Renal cortex interstitium (tissue), 11 donors: ENCODE data around the gene PANK1. TPM values are rescaled to one million over a fixed set of nuclear protein-coding genes. Genes with fewer than 3 reads are reported as not detected.

ENCODE experiments used
- DNase-seq, 11 donors: peaks; one replicate each; pipeline ENCODE4 v3.0.0-alpha.2; 2013; ENCODE audit warnings: low read depth in 9 of 11, low spot score in 4 of 11; ENCODE audit errors: extremely low read depth in 1 of 11
- polyA plus RNA-seq, 3 donors: library from polyadenylated mRNA; unstranded; fragments of 120-200 nt; gene quantifications; one replicate each; pipeline ENCODE4 v1.2.1, GENCODE V29; 2013; ENCODE audit not compliant: insufficient read length in 3 of 3

PANK1 gene
- polyA plus RNA-seq, 3 donors = 42.0 to 47.4 (median 43.6) TPM

DNA sequence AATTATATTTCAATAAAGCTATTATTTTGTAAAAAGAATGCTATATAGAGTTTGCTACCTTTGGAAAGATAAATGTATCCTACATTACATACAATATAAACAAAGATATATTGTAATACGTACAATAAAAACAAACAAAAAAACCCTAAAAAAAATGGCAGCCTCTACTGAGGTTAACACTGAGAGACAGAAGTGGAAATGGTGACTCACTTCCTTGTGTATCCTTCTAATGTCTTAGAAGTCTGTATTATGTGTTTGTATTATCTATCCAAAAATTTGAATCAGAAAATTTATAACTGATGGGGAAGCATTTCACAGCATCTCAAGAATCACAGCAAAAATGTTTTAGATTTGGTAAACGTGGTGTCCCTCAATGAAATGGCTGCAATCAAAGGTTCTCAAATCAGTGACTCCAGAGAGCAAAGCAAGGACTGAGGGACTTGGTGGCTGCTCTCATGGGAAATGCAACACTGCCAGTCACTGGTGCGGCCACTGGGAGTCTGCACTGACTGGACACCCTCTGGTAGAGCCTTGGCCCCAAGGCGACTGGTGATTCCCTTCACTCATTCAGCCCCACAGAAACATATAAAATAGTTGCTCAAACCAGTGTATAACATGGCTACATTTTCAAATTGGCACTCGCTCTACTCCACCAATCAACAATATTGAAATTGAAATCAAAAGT is 53.8 kb downstream of the PANK1 start:
- no peak for DNase-seq

DNA sequence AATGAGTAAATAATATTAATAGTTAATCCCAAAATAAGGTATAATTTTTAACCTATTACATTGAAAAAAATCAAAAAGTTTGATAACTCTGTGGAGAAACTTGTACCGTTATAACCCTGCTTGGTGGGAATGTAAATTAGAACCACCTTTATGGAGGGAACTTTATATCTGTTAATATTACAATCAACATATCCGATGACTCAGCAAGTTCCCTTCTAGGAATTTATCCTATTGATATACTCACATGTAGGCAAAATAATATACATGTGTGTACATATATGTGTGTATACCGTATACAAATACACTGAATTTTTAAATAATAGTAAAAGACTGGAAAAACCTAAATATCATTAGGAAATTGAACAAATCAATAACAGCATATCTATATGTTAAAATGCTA is 54.7 kb downstream of the PANK1 start:
- DNase-seq = no peak

DNA sequence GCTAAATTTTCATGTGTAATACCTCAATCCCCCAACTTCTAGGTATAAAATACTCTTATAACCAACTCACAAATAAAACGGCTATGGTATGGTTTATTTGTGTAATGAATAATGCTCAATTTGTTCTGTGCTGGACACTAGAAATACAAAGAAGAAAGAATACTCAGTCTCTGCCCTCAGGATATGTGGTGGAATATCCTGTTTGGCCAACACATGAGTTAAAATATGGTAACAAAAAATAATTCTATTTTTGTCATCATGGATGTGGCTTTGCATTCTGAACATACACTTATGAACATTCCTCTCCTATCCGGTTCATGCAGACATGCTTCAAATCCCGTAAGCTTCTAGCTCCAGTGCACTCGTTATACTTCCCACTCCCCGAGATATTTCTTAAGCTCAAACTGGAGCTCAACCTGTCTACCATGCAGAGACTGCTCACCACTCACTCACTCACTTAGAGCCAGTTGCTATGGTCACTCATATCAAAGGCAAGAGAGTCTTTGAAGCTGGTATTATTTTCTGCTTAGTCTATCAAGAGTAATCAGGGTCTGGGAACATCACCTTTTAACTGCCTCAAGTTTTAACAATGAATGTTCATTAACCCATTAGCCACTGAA is 55.8 kb downstream of the PANK1 start:
- DNase-seq = no peak

DNA sequence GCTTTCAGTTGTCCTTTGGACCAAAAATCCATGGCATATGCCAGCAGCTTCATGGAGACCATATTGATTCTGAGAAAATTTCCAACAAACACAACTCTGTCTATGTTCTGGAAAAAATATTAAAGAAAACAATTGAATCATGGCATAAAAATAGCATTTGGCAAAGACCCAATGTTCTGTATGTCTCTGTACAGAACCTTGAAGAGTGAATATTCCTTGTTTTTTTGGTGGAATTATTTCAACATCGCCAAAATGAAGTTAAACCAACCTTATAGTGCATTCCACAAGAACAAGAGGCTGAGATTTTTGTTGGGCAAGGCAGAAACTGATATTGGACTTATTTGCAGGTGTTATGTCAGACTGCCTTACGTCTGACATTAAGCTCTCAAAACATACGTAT is 56.4 kb downstream of the PANK1 start:
- DNase-seq = no peak

DNA sequence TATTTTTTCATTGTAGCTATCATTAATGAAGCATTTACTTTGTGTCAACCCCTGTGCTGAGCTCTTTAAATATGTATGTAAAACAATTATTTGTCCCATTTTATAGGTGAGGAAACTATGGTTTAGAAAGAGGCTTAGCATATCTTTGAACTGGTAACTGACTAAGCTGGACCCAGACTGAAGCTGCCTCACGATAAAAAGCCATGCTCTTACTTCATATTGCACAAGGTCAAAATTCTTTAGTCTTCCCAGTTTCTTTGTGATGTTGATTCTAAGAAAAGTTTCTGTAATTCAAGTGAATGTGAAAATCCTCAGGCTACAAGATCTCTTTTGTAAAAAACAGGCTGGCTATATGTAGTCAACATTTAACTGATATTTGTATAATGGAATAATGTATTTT is 63.0 kb downstream of the PANK1 start:
- DNase-seq = no peak

DNA sequence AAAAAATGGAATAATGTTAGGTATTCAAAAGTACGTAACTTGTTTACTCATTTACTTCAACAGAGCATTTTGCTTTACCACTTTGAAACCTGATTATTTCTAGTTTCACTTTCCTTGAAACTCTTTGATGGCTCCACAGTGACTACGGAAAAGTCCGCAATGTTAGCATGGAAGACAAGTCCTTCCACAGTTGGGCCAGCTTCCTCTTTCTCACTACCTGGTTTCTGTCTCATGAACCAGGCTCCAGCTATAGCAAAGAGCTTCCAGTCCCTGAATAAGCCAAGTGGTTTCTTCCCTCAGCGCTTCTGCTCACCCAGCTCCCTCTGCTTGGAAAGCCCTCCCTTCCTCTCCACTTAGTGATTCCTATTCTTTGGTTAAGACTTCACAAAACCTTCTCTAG is 64.8 kb downstream of the PANK1 start:
- DNase-seq = no peak

DNA sequence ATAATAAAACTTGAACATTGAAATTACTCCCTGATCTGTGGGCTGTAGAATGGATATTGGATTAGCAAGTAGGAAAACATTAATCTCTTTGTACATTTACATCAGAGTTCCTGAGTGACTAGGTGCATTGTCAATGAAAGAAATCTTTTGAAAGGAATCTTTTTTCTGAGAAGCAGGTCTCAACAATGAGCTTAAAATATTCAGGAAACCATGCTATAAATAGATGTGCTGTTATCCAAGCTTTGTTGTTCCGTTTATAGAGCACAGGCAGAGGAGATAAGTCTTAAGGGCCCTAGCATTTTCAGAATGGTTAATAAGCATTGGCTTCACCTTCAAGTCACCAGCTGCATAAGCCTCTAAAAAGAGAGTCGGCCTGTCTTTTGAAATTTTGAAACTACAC is 68.3 kb downstream of the PANK1 start:
- no peak for DNase-seq

DNA sequence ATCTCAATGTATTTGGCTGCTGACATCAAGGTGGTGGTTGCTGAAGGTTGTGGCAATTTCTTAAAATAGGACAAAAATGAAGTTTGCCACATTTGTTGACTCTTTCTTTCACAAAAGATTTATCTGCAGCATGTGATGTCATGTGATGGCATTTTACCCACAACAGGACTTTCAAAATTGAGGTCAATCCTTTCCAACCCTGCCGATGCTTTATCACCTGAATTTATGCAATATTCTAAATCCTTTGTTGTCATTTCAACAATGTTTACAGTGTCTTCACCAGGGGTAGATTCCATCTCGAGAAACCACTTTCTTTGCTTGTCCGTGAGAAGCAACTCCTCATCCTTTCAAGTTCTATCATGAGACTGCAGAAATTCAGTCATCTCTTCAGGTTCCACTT is 69.0 kb downstream of the PANK1 start:
- no peak for DNase-seq

DNA sequence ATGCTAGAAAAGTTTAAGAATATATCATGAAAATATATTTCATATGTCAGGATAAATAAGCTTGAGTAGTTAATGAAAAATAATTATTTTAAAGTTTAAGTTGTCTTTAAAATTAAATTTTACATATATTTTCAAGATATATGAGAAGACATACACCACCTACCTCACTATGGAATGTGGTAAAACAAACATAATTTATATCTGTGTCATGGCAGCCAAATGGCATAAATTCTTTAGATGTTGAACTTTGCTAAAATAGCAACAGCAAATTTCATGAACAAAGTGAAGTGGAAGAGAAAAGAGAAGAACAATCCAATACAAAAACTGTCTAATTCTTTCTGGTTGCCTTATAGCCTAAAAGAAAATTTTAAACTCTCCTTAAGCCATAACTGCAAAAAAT is 70.0 kb downstream of the PANK1 start:
- DNase-seq = no peak

DNA sequence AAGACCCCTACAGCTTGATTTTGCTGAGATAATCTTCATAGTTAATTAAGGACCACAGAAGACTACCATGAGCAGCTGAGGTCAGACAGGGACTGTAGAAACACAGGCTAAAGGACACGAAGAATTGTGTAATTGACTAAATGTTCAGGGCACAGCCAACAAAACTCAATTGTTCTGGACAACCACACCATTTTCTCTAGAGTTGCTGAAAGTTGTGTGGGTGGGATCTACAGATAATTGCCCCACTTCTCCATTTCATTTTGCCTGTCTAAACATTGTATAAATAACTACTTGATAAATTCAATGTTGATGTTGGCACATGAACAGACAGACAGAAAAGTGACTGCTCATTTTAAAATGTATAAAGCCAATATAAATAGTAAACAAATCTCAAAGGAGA is 70.7 kb downstream of the PANK1 start:
- no peak for DNase-seq

DNA sequence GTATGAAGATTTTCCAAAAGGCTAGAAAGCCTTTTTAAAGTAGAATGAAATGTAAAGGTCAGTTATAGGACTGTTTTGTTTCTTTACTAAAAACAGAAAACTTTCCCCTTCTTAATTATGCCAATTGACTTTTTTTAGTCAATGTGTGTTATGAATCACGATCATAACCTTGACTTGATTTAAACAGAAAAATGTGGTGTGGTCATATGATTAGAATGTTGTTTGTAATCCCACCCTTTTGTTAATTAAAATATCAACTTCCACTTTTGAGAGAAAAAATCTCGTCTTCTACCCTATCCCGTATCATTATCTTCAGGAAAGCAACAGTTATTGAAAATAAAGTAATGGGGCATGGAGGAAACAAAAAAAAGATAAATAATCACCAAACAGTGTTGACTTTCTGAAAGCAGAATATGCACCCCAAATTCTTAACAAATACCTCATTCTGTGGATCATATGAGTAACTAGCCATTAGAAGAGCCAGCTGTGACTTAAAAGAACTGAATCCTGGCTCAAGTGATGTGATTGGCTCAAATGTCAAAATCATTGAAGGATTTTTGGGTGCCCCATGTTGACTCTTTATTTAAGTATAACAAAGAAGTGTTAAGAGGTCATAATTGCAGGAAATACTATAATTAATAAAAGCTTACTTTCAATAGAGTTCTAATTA is 77.3 kb downstream of the PANK1 start:
- no peak for DNase-seq

DNA sequence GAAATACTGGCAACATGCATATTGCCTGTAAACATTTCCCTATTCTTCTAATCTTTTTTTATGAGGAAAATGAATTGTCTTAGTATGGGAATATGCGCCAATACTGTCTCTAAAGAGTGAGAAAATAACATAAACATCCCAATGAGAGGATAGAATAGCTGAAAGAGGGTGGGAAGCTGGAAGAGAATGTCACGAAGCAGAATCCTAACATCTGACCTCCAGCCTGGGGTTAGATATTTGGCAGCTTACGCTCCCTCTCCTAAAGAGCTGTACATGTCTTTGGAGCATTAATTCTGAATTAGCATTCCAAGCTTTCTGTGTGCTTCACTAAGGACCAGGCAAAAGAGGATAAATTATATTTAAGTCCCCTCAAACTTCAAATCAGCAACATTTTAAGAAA is 78.0 kb downstream of the PANK1 start:
- DNase-seq = peak in 2 of 11 donors; percentile 38 to 48

DNA sequence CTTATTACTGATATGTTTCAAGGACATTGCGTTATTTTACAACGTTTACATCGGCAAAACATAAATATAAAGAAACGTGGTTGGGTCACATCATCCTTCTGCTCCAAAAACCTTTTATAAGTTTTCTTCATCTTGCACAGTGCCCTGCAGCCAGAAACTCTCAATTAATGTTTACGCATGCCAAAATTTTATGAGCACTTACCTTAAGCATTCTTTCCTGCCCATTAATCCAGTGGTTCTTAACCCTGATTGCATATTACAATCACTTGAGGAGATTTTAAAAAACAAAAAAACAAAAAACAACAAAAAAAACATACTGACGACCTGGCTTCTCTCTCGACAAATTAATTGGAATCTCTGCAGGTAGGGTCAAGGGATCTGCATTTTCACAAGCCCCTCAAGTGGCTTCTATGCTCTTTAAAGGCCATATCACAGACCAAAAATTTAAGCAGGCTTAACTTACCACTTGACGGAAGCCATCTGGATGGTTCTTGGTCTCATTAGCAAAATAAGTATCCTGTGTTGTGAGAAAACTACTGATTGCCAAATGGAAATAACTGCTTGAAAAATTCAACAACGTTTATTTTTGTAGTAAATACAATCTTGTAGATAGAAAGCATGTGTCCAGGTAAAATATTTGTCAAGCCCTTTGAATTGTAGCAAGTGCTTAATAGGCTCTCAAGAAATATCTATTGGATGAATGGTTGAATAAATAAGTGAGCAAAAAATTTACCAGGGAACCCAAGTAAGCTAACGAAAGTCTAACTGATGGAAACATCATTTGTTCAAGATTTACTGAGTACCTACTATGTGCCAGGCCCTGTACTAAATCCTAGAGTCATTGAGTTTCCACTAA is 78.7 kb downstream of the PANK1 start:
- DNase-seq = peak in 4 of 11 donors; percentile 26 to 45 (median 36)

DNA sequence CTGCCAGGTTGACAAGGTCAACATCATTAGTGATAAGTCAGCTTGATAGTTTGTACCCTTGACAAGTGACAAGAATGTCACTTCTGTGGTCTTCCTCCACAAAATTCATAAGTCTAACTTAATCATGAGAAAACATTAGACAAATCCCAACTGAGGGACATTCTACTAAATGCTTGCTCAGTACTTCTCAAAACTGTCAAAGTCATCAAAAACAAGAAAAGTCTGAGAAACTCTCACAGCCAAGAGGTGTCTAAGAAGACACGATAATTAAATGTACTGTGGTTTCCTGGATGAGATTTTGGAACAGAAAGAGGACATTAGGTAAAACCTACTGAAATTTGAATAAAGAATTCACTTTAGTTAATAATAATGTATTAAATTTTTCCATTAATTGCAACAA is 79.9 kb downstream of the PANK1 start:
- DNase-seq = no peak

DNA sequence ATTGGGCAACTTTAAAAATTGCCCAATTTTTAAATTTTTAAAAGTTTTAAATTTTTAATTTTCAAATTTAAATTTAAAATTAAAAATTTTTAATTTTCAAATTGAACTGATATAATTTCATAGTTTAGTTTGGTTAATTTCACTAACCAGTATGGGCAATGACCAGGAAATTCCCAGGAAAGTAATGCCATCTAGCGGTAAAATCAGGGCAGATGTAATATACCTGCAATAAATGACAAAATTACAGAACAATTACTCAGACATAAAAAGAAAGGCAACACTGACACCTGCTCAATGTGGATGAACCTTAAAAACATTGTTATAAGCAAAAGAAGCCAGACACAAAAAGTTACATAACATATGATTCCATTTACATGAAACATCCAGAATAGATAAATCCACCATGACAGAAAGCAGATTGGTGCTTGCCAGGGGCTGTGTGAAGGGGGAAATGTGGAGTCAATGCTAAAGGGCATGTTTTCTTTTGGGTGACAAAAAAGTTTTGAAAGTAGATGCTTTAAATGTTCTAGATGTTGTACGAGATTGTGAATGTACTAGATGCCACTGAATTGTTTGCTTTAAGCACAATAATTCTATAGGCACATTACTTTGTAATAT is 81.1 kb downstream of the PANK1 start:
- DNase-seq = peak in 5 of 11 donors; percentile 32 to 51 (median 36)

DNA sequence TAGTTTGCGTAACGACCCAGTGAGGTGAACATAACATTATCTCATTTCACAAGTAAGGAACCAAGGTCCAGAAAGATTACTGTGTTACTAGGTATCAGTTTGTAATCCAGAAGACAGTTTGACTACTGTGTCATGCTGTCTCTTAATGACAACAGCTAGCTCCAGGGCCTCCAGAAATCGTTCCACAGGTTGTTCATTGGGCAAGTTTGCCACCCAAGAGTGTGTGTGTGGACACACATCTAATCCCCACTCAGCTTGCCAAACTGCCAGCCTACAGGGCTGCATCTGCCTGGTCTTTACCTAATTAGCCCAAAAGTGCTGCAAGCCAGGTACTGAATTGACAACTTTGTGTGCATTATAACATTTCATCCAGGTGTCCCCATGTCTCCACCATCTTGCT is 81.7 kb downstream of the PANK1 start:
- no peak for DNase-seq

DNA sequence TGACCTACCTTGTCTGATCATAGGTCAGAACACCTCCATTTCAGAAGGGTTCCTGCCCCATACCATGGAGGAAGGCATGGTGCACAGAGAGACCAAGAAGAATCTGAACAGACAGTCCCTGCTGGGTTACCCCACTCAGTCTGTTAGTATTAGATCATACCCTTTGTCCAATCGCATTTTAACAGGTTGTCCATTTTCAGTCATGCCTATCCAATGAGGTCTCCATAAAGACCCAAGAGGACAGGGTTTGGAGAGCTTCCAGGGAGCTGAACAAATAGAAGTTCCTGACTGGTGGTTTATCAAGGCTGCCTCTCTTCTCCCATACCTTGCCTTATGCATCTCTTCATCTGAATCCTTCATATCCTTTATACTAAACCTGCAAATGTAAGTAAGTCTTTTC is 88.4 kb downstream of the PANK1 start:
- DNase-seq = no peak

DNA sequence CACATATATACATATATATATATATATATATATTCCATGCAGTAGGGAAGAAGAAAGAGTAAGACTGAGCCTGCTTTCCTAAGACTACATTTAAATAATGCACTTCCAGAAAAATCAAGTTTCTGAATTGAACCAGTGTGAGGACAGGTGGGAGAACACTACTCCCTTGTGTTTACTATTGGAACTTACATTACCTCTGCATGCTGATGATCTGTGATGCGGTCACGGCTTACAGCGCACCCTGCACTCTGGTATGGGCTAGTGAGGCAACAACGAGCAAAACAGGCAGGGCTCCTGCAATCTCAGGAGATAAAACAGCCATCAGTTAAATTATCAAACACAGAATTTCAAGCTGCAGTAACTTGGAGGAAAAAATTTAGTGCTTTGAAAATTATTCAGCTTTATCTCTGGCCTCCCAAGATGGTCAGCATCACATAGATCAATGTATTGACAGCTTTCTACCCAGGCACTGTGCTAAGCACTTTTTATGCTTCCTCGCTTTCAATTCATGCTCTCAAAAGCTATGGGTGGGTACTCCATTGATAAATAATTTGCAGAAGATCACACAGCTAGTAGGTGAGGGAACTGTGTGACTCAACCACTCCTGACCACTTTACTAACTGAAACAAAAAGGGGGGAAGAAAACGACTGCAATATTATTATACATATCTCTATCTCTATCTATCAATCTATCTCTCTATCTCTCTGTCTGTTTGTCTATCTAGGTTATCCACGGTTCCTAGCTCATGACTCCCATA is 89.2 kb downstream of the PANK1 start:
- DNase-seq = no peak

DNA sequence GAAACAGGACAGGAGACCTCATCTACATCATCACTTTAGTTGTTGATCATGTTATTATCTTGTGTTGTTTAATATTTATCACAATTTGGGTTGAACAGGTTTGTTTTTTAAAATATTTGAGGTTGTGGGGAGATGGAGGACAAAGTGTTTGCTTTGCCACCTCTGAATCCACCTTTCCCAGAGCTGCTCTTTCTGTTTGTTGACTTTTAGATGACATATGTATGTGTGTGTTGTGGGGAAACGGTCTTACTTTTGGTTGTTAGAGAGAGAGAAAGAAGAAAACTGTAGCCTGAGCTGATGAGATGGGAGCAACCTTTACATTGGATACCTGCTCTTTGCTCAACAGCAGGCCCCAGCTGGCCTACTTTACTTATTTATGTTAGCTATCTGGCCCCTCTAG is 90.6 kb downstream of the PANK1 start:
- no peak for DNase-seq
